CD14-positive monocyte (primary cell): ENCODE data around the gene TRNAU1AP. TPM values are rescaled to one million over a fixed set of nuclear protein-coding genes. Genes with fewer than 3 reads are reported as not detected.
"Not testable (repeated sequence)": the region's sequence is repeated elsewhere in the genome, so short reads cannot be mapped to it uniquely, and the experiment has no call there.

Experiments
- DNase-seq, 3 donors: peaks; one replicate each; pipeline ENCODE4 v3.0.0-alpha.2; 2011 to 2022
- H2AFZ ChIP-seq: 2 replicates; pipeline ENCODE4 v1.6.0; 2012; ENCODE audit warnings: mild to moderate bottlenecking, low read depth, low read length, inconsistent platforms; ENCODE audit not compliant: insufficient read depth, poor library complexity, severe bottlenecking
- H3K27ac ChIP-seq, 2 donors: 1 replicate in 1 of 2; 2 replicates in 1 of 2; pipeline ENCODE4 v1.5.1; 2012 to 2013; ENCODE audit warnings: low read length in 2 of 2, control low read depth in 1 of 2, inconsistent platforms in 1 of 2, low read depth in 1 of 2, mild to moderate bottlenecking in 1 of 2
- H3K27me3 ChIP-seq, 2 donors: one replicate each; pipeline versions ENCODE4 v1.6.0 to v1.6.1; 2011 to 2013; ENCODE audit warnings: low read length in 2 of 2; ENCODE audit not compliant: control insufficient read depth in 2 of 2, insufficient read depth in 2 of 2
- H3K36me3 ChIP-seq, 2 donors: replicated peaks in 1 of 2; 1 replicate in 1 of 2; 2 replicates in 1 of 2; pipeline versions ENCODE4 v1.5.1 to v1.6.1; 2012 to 2013; ENCODE audit warnings: low read length in 2 of 2, control low read depth in 1 of 2, inconsistent platforms in 1 of 2, mild to moderate bottlenecking in 1 of 2; ENCODE audit not compliant: insufficient read depth in 2 of 2, control insufficient read depth in 1 of 2
- H3K4me1 ChIP-seq, 2 donors: 1 replicate in 1 of 2; 2 replicates in 1 of 2; pipeline versions ENCODE4 v1.5.1 to v1.6.1; 2012 to 2013; ENCODE audit warnings: low read length in 2 of 2, control low read depth in 1 of 2, inconsistent platforms in 1 of 2, mild to moderate bottlenecking in 1 of 2, moderate library complexity in 1 of 2; ENCODE audit not compliant: insufficient read depth in 2 of 2, control insufficient read depth in 1 of 2
- H3K4me2 ChIP-seq: replicated peaks from 2 replicates; pipeline ENCODE3; 2012; ENCODE audit warnings: low read length, moderate library complexity, mild to moderate bottlenecking; ENCODE audit not compliant: poor library complexity, severe bottlenecking; ENCODE audit errors: extremely low read depth
- H3K4me3 ChIP-seq, 3 experiments: fragments of 200-600 bp in 1 of 3; sonication (generic) in 1 of 3; replicated peaks in 1 of 3; 1 replicate in 2 of 3; 2 replicates in 1 of 3; pipeline ENCODE4 v1.5.1; 2011 to 2013; ENCODE audit warnings: low read length in 3 of 3, mild to moderate bottlenecking in 3 of 3, control low read depth in 2 of 3, low read depth in 2 of 3, inconsistent platforms in 1 of 3, moderate library complexity in 1 of 3
- H3K79me2 ChIP-seq: 2 replicates; pipeline ENCODE4 v1.6.0; 2012; ENCODE audit warnings: mild to moderate bottlenecking, control low read depth, inconsistent platforms, low read length, moderate library complexity; ENCODE audit not compliant: insufficient read depth
- H3K9ac ChIP-seq: 2 replicates; pipeline ENCODE4 v1.6.0; 2017; ENCODE audit warnings: low read length, mild to moderate bottlenecking; ENCODE audit not compliant: insufficient read depth, poor library complexity, severe bottlenecking
- H3K9me3 ChIP-seq, 2 donors: replicated peaks in 1 of 2; 1 replicate in 1 of 2; 2 replicates in 1 of 2; pipeline versions ENCODE4 v1.5.1 to v1.6.1; 2012 to 2013; ENCODE audit warnings: low read length in 2 of 2, control low read depth in 1 of 2; ENCODE audit not compliant: control insufficient read depth in 1 of 2, insufficient read depth in 1 of 2
- H4K20me1 ChIP-seq: 2 replicates; pipeline ENCODE4 v1.6.0; 2012; ENCODE audit warnings: mild to moderate bottlenecking, low read length, control low read depth, moderate library complexity; ENCODE audit not compliant: insufficient read depth
- H3K27ac Mint-ChIP-seq, 7 donors: one replicate each; pipeline ENCODE4 v1.8.0; 2020; ENCODE audit warnings: mild to moderate bottlenecking in 7 of 7, mixed read lengths in 7 of 7, moderate library complexity in 6 of 7, inconsistent platforms in 2 of 7
- H3K27me3 Mint-ChIP-seq, 3 donors: one replicate each; pipeline ENCODE4 v1.8.0; 2021 to 2022; ENCODE audit warnings: low read depth in 3 of 3, mild to moderate bottlenecking in 3 of 3, mixed read lengths in 3 of 3, moderate library complexity in 3 of 3, inconsistent platforms in 1 of 3
- H3K36me3 Mint-ChIP-seq, 2 donors: one replicate each; pipeline ENCODE4 v1.8.0; 2020; ENCODE audit warnings: mixed read lengths in 2 of 2, inconsistent platforms in 1 of 2, mild to moderate bottlenecking in 1 of 2
- H3K4me1 Mint-ChIP-seq: one replicate; pipeline ENCODE4 v1.8.0; 2020; ENCODE audit warnings: mild to moderate bottlenecking, mixed read lengths
- H3K4me3 Mint-ChIP-seq, 2 donors: one replicate each; pipeline ENCODE4 v1.8.0; 2020; ENCODE audit warnings: mild to moderate bottlenecking in 2 of 2, mixed read lengths in 2 of 2, moderate library complexity in 1 of 2
- H3K9me3 Mint-ChIP-seq, 7 donors: one replicate each; pipeline ENCODE4 v1.8.0; 2020 to 2022; ENCODE audit warnings: mixed read lengths in 7 of 7, mild to moderate bottlenecking in 6 of 7, moderate library complexity in 6 of 7, inconsistent platforms in 2 of 7
- CTCF ChIP-seq: fragments of 200-600 bp; IDR thresholded peaks from one replicate; pipeline ENCODE4 v1.8.0; 2022; ENCODE audit warnings: antibody characterized with exemption, mild to moderate bottlenecking
- WGBS: methylation state at CpG from one replicate; pipeline ENCODE4 v1.1.5; 2013; ENCODE audit warnings: missing lambda C conversion rate; ENCODE audit not compliant: insufficient coverage; 5-methylcytosine and 5-hydroxymethylcytosine counted together
- intact Hi-C, 2 donors: fragments of 100-400 bp; cut with micrococcal nuclease; formaldehyde crosslinking; loops; one replicate each; pipeline versions ENCODE4 v1.15.0 to v1.15.1; 2023
- polyA plus RNA-seq, 3 donors: library from polyadenylated mRNA; depleted of rRNA in 1 of 3; unstranded in 2 of 3; stranded (reverse) in 1 of 3; fragments of 300-500 nt in 2 of 3; fragments of >200 nt in 1 of 3; fragmentation: Illumina TruSeq in 2 of 3; gene quantifications; 1 replicate in 2 of 3; 2 replicates in 1 of 3; pipeline ENCODE4 v1.2.3, GENCODE V29; 2012 to 2021

Gene TRNAU1AP
- polyA plus RNA-seq, 3 donors = 26.3 to 28.4 (median 26.7) TPM

- Histone ChIP-seq H3K27ac (peak overlapping the region in 1 of 2 donors; percentile 41), H4K20me1 (peaks cover 23% of the 10 kb centered on the region), H3K4me1 (peaks cover 15 to 17% of the 10 kb centered on the region in 2 donors), H3K27me3 (no peaks in the 10 kb centered on the region), H2AFZ (no peak overlapping the region), H3K9ac (no peak overlapping the region), H3K4me3 (no peak overlapping the region), H3K79me2 (peaks cover 62% of the 10 kb centered on the region), H3K4me2 (no peak overlapping the region), H3K36me3 (peaks cover 0 to 11% of the 10 kb centered on the region in 2 donors), H3K9me3 (no peaks in the 10 kb centered on the region)
- Mint-ChIP-seq H3K27me3 (peaks cover 0 to 2% (median 2%) of the 10 kb centered on the region in 3 donors), H3K36me3 (peaks cover 15 to 21% of the 10 kb centered on the region in 2 donors), H3K4me3 (no peak overlapping the region), H3K9me3 (no peaks in the 10 kb centered on the region), H3K27ac (peak overlapping the region in 5 of 7 donors; percentile 37 to 84 (median 56)), H3K4me1 (peaks cover 23% of the 10 kb centered on the region)
- intact Hi-C loops = loop anchor here (5.0 to 10.0 kb wide), 5 partner anchors 32 to 357 kb away; partner anchors contain the start of genes TRNAU1AP (in 2 of the 2) and YTHDF2 (in 1 of the 2)
- no CpG with 5 or more reads among the region's 10 CpGs for WGBS
- no peak for DNase-seq
- TF ChIP-seq CTCF = no peak
These were observed 32.7 kb upstream of the TRNAU1AP start for GRCh38 chr1:28519946-28520725.

GRCh38 chr1:28520796-28521195 is 32.1 kb upstream of the TRNAU1AP start:
- Histone ChIP-seq H4K20me1 (peaks cover 16% of the 10 kb centered on the region), H3K79me2 (peaks cover 69% of the 10 kb centered on the region), H3K27ac (peak overlapping the region in 1 of 2 donors; percentile 41), H3K4me1 (peaks cover 15 to 17% of the 10 kb centered on the region in 2 donors), H3K36me3 (peaks cover 0 to 10% of the 10 kb centered on the region in 2 donors)
- Mint-ChIP-seq H3K4me1 (peaks cover 23% of the 10 kb centered on the region), H3K36me3 (peaks cover 15 to 18% of the 10 kb centered on the region in 2 donors), H3K27ac (peak overlapping the region in 4 of 7 donors; percentile 21 to 60 (median 34))
- intact Hi-C loops, H3K9ac ChIP-seq, H2AFZ ChIP-seq, H3K27me3 Mint-ChIP-seq, H3K27me3 ChIP-seq, H3K4me3 Mint-ChIP-seq, H3K9me3 Mint-ChIP-seq, DNase-seq, H3K4me3 ChIP-seq, H3K4me2 ChIP-seq, H3K9me3 ChIP-seq: not testable (repeated sequence)
- WGBS = 98% methylated on average over 9 of the region's 12 CpGs
